IPS DF 6.9 (cell line): ENCODE results near the gene TBXA2R.

ENCODE experiments used
- DNase-seq: peaks from one replicate; pipeline ENCODE4 v3.0.0-alpha.2; 2013; ENCODE audit warnings: low read depth, low spot score
- H3K27ac ChIP-seq: one replicate; pipeline ENCODE4 v1.5.1; 2013; ENCODE audit warnings: low read length, control low read depth
- H3K27me3 ChIP-seq: 2 replicates; pipeline ENCODE4 v1.6.1; 2013; ENCODE audit warnings: mild to moderate bottlenecking, low read length; ENCODE audit not compliant: control insufficient read depth, insufficient read depth
- H3K36me3 ChIP-seq: 2 replicates; pipeline ENCODE4 v1.6.1; 2013; ENCODE audit warnings: low read length; ENCODE audit not compliant: control insufficient read depth, insufficient read depth
- H3K4me1 ChIP-seq: 2 replicates; pipeline ENCODE4 v1.6.1; 2013; ENCODE audit warnings: low read length; ENCODE audit not compliant: control insufficient read depth, insufficient read depth
- H3K4me3 ChIP-seq: 2 replicates; pipeline ENCODE4 v1.5.1; 2013; ENCODE audit warnings: mild to moderate bottlenecking, low read length
- H3K9me3 ChIP-seq: 2 replicates; pipeline ENCODE4 v1.6.1; 2013; ENCODE audit warnings: low read length, inconsistent platforms; ENCODE audit not compliant: control insufficient read depth, insufficient read depth
- WGBS: extraction: QIAGEN DNeasy Blood & Tissue Kit; methylation state at CpG from one replicate; pipeline ENCODE4 v1.1.7; 2013; ENCODE audit warnings: mixed read lengths, missing lambda C conversion rate; ENCODE audit not compliant: insufficient read length, insufficient coverage; 5-methylcytosine and 5-hydroxymethylcytosine counted together

TBXA2R gene

GRCh38 chr19:3604227-3604986 is 2.3 kb downstream of the TBXA2R start:
- H3K9me3 ChIP-seq: no peaks in the 10 kb centered on the region
- peaks cover 3% of the 10 kb centered on the region; the same call in 1 of the 2 replicates for H3K27me3 ChIP-seq
- H3K4me1 ChIP-seq: no peaks in the 10 kb centered on the region
- H3K27ac ChIP-seq: no peak overlapping the region
- no peak for DNase-seq
- no peak overlapping the region for H3K4me3 ChIP-seq
- no CpG with 5 or more reads among the region's 27 CpGs for WGBS
- no peaks in the 10 kb centered on the region; the same call in 1 of the 2 replicates for H3K36me3 ChIP-seq

GRCh38 chr19:3603121-3603811 is 3.4 kb downstream of the TBXA2R start:
- Histone ChIP-seq H3K27me3 (peaks cover 3% of the 10 kb centered on the region; the same call in 1 of the 2 replicates), H3K4me1 (no peaks in the 10 kb centered on the region), H3K27ac (no peak overlapping the region), H3K36me3 (no peaks in the 10 kb centered on the region; the same call in 1 of the 2 replicates), H3K9me3 (no peaks in the 10 kb centered on the region), H3K4me3 (no peak overlapping the region)
- no peak for DNase-seq
- no CpG with 5 or more reads among the region's 23 CpGs for WGBS

- peaks cover 3% of the 10 kb centered on the region; the same call in 1 of the 2 replicates for H3K27me3 ChIP-seq
- no peaks in the 10 kb centered on the region; the same call in 1 of the 2 replicates for H3K36me3 ChIP-seq
- no peak overlapping the region for H3K27ac ChIP-seq
- no peaks in the 10 kb centered on the region for H3K4me1 ChIP-seq
- no peak for DNase-seq
- H3K4me3 ChIP-seq: no peak overlapping the region
- H3K9me3 ChIP-seq: no peaks in the 10 kb centered on the region
- WGBS: no CpG with 5 or more reads among the region's 12 CpGs
Observed at GRCh38 chr19:3601021-3601420, 5.7 kb downstream of the TBXA2R start.

- H3K27ac ChIP-seq: no peak overlapping the region
- no peak for DNase-seq
- whole genome bisulfite sequencing: no CpG with 5 or more reads among the region's 28 CpGs
- H3K4me1 ChIP-seq: no peaks in the 10 kb centered on the region
- no peaks in the 10 kb centered on the region for H3K27me3 ChIP-seq
- no peaks in the 10 kb centered on the region for H3K9me3 ChIP-seq
- no peak overlapping the region for H3K4me3 ChIP-seq
- no peaks in the 10 kb centered on the region; the same call in 1 of the 2 replicates for H3K36me3 ChIP-seq
Observed at GRCh38 chr19:3599776-3600187, 6.9 kb downstream of the TBXA2R start.

GRCh38 chr19:3595521-3596061 is 11.1 kb downstream of the TBXA2R start:
- WGBS: no CpG with 5 or more reads among the region's 34 CpGs
- no peak for DNase-seq
- H3K9me3 ChIP-seq: no peaks in the 10 kb centered on the region; the same call in none of the 2 replicates
- no peaks in the 10 kb centered on the region for H3K27me3 ChIP-seq
- H3K4me1 ChIP-seq: no peaks in the 10 kb centered on the region
- no peaks in the 10 kb centered on the region; the same call in 1 of the 2 replicates for H3K36me3 ChIP-seq
- no peak overlapping the region for H3K27ac ChIP-seq
- no peak overlapping the region for H3K4me3 ChIP-seq

GRCh38 chr19:3593156-3593555 is 13.5 kb downstream of the TBXA2R start:
- no peaks in the 10 kb centered on the region; the same call in 1 of the 2 replicates for H3K36me3 ChIP-seq
- no CpG with 5 or more reads among the region's 11 CpGs for WGBS
- no peaks in the 10 kb centered on the region for H3K4me1 ChIP-seq
- H3K4me3 ChIP-seq: no peak overlapping the region
- H3K27ac ChIP-seq: no peak overlapping the region
- no peak for DNase-seq
- no peaks in the 10 kb centered on the region; the same call in none of the 2 replicates for H3K9me3 ChIP-seq
- H3K27me3 ChIP-seq: no peaks in the 10 kb centered on the region

GRCh38 chr19:3591876-3592613 is 14.6 kb downstream of the TBXA2R start:
- H3K9me3 ChIP-seq: no peaks in the 10 kb centered on the region; the same call in none of the 2 replicates
- no peaks in the 10 kb centered on the region; the same call in 1 of the 2 replicates for H3K36me3 ChIP-seq
- no CpG with 5 or more reads among the region's 9 CpGs for WGBS
- H3K27ac ChIP-seq: no peak overlapping the region
- no peak overlapping the region for H3K4me3 ChIP-seq
- DNase-seq: no peak
- H3K27me3 ChIP-seq: no peaks in the 10 kb centered on the region
- no peaks in the 10 kb centered on the region for H3K4me1 ChIP-seq

GRCh38 chr19:3590991-3591659 is 15.6 kb downstream of the TBXA2R start:
- H3K27me3 ChIP-seq: no peaks in the 10 kb centered on the region
- WGBS: no CpG with 5 or more reads among the region's 8 CpGs

GRCh38 chr19:3589949-3590348 is 16.7 kb downstream of the TBXA2R start:
- no peaks in the 10 kb centered on the region for H3K4me1 ChIP-seq
- H3K27me3 ChIP-seq: peaks cover 4% of the 10 kb centered on the region; the same call in 1 of the 2 replicates
- H3K27ac ChIP-seq: no peak overlapping the region
- H3K4me3 ChIP-seq: no peak overlapping the region
- H3K36me3 ChIP-seq: no peaks in the 10 kb centered on the region; the same call in 1 of the 2 replicates
- H3K9me3 ChIP-seq: no peaks in the 10 kb centered on the region; the same call in none of the 2 replicates
- no peak for DNase-seq
- WGBS: no CpG with 5 or more reads among the region's 22 CpGs

More at GRCh38 chr19:3590991-3591659, 15.6 kb downstream of the TBXA2R start:
- Histone ChIP-seq H3K4me3 (no peak overlapping the region), H3K4me1 (no peaks in the 10 kb centered on the region), H3K36me3 (no peaks in the 10 kb centered on the region; the same call in 1 of the 2 replicates), H3K9me3 (no peaks in the 10 kb centered on the region; the same call in none of the 2 replicates), H3K27ac (no peak overlapping the region)
- DNase-seq: no peak
